IPS-11a (cell line): ENCODE measurements around the gene PLIN4.
"Not testable (repeated sequence)": the region's sequence is repeated elsewhere in the genome, so short reads cannot be mapped to it uniquely, and the experiment has no call there.

Experiments used
- H3K4me3 ChIP-seq: one replicate; pipeline ENCODE4 v1.5.1; 2013; ENCODE audit warnings: low read depth, low read length, control low read depth

Gene PLIN4

GRCh38 chr19:4518345-4519171, at the start of gene PLIN4:
TSS of gene PLIN4 (minus strand) at chr19:4518486. CDS start at chr19:4518272, 214 bp downstream.
- no peak within 1 kb of the TSS for H3K4me3 ChIP-seq

GRCh38 chr19:4567584-4568071, 49.3 kb upstream of the PLIN4 start:
- no peak overlapping the region for H3K4me3 ChIP-seq

GRCh38 chr19:4566402-4567051, 48.2 kb upstream of the PLIN4 start:
- H3K4me3 ChIP-seq: no peak overlapping the region

GRCh38 chr19:4563562-4563961, 45.3 kb upstream of the PLIN4 start:
- H3K4me3 ChIP-seq: not testable (repeated sequence)

- not testable (repeated sequence) for H3K4me3 ChIP-seq
These were observed 43.8 kb upstream of the PLIN4 start for GRCh38 chr19:4562085-4562484.

- no peak within 1 kb of the TSS for H3K4me3 ChIP-seq
These were observed 41.3 kb upstream of the PLIN4 start, which contains the start of gene SEMA6B for GRCh38 chr19:4559569-4559968. TSS of gene SEMA6B (minus strand) at chr19:4559684. CDS start at chr19:4558457, 1,227 bp downstream.

- H3K4me3 ChIP-seq: no peak overlapping the region
These were observed 40.0 kb upstream of the PLIN4 start for GRCh38 chr19:4557971-4558941.

GRCh38 chr19:4557144-4557970, 39.1 kb upstream of the PLIN4 start:
- no peak overlapping the region for H3K4me3 ChIP-seq

GRCh38 chr19:4556597-4557127, 38.4 kb upstream of the PLIN4 start:
- no peak overlapping the region for H3K4me3 ChIP-seq

GRCh38 chr19:4555657-4556561, 37.6 kb upstream of the PLIN4 start:
- H3K4me3 ChIP-seq: no peak overlapping the region

- no peak overlapping the region for H3K4me3 ChIP-seq
These were observed 36.4 kb upstream of the PLIN4 start for GRCh38 chr19:4554717-4555116.

- no peak overlapping the region for H3K4me3 ChIP-seq
These were observed 35.5 kb upstream of the PLIN4 start for GRCh38 chr19:4553775-4554174.

GRCh38 chr19:4553092-4553695, 34.9 kb upstream of the PLIN4 start:
- H3K4me3 ChIP-seq: no peak overlapping the region

- no peak overlapping the region for H3K4me3 ChIP-seq
These were observed 34.2 kb upstream of the PLIN4 start for GRCh38 chr19:4552525-4552819.

- no peak overlapping the region for H3K4me3 ChIP-seq
These were observed 32.3 kb upstream of the PLIN4 start for GRCh38 chr19:4550479-4551050.

- no peak overlapping the region for H3K4me3 ChIP-seq
These were observed 31.7 kb upstream of the PLIN4 start for GRCh38 chr19:4550018-4550417.

- H3K4me3 ChIP-seq: no peak overlapping the region
These were observed 29.9 kb upstream of the PLIN4 start for GRCh38 chr19:4548238-4548584.
